ENCODE measurements around the gene RB1.
A peak's percentile ranks its signal among the peaks of the same experiment; 100 is the strongest.

Gene RB1

GRCh38 chr13:48457578-48458242 is 154.2 kb downstream of the RB1 start:
- no peak for DNase-seq

GRCh38 chr13:48475230-48475629 is 171.7 kb downstream of the RB1 start:
- DNase-seq: no peak

GRCh38 chr13:48476215-48476614 is 172.7 kb downstream of the RB1 start:
- DNase-seq: no peak

GRCh38 chr13:48476686-48477085 is 173.1 kb downstream of the RB1 start:
- DNase-seq: no peak

- DNase-seq: no peak
Measured at GRCh38 chr13:48477191-48477855, 173.8 kb downstream of the RB1 start.

GRCh38 chr13:48478391-48478790 is 174.8 kb downstream of the RB1 start:
- no peak for DNase-seq

GRCh38 chr13:48483575-48483974 is 180.0 kb downstream of the RB1 start:
- DNase-seq: no peak

GRCh38 chr13:48485432-48485831 is 181.9 kb downstream of the RB1 start:
- DNase-seq: no peak

GRCh38 chr13:48486362-48486761 is 182.8 kb downstream of the RB1 start:
- DNase-seq: no peak

- no peak for DNase-seq
Measured at GRCh38 chr13:48486836-48487235, 183.3 kb downstream of the RB1 start.

- DNase-seq: no peak
Measured at GRCh38 chr13:48487968-48488367, 184.4 kb downstream of the RB1 start.

- DNase-seq: no peak
Measured at GRCh38 chr13:48488995-48489394, 185.4 kb downstream of the RB1 start.

- no peak for DNase-seq
Measured at GRCh38 chr13:48489666-48490065, 186.1 kb downstream of the RB1 start.

- DNase-seq: no peak
Measured at GRCh38 chr13:48490241-48490640, 186.7 kb downstream of the RB1 start.

GRCh38 chr13:48491423-48492095 is 188.0 kb downstream of the RB1 start:
- no peak for DNase-seq

- no peak for DNase-seq
Measured at GRCh38 chr13:48492096-48492440, 188.5 kb downstream of the RB1 start.

- DNase-seq: peak in 1 of 2 experiments; percentile 14
Measured at GRCh38 chr13:48492470-48493065, 189.0 kb downstream of the RB1 start.

GRCh38 chr13:48493066-48493765 is 189.7 kb downstream of the RB1 start:
- DNase-seq: no peak

GRCh38 chr13:48493851-48494250 is 190.3 kb downstream of the RB1 start:
- no peak for DNase-seq

- no peak for DNase-seq
Measured at GRCh38 chr13:48494874-48495273, 191.3 kb downstream of the RB1 start.

GRCh38 chr13:48496271-48497161 is 193.0 kb downstream of the RB1 start:
- no peak for DNase-seq

GRCh38 chr13:48497669-48498068 is 194.1 kb downstream of the RB1 start:
- DNase-seq: no peak

Data from NCI-H524 (cell line).